RWPE2 (cell line): Measurements from ENCODE around the gene ADPRH.

ENCODE experiments used
- ATAC-seq: fragments of 200-7000 bp; cut with Tn5 transposase; 3 replicates; pipeline ENCODE4 v1.9.1; 2021; ENCODE audit warnings: low read depth
- DNase-seq: peaks from one replicate; pipeline ENCODE4 v3.0.0-alpha.2; 2020; ENCODE audit warnings: low spot score
- H3K27ac ChIP-seq: fragments of 450-650 bp; 2 replicates; pipeline ENCODE4 v1.5.1; 2017; ENCODE audit warnings: mild to moderate bottlenecking; ENCODE audit not compliant: poor library complexity, severe bottlenecking
- H3K27me3 ChIP-seq: fragments of 250-450 bp; sonication (Bioruptor Pico); 2 replicates; pipeline ENCODE4 v1.5.1; 2021; ENCODE audit warnings: mild to moderate bottlenecking, moderate library complexity; ENCODE audit not compliant: insufficient read depth, poor library complexity, severe bottlenecking
- H3K36me3 ChIP-seq: fragments of 250-450 bp; sonication (Bioruptor Pico); 2 replicates; pipeline ENCODE4 v1.5.1; 2020; ENCODE audit warnings: low read depth, mild to moderate bottlenecking, moderate library complexity
- H3K4me1 ChIP-seq: fragments of 250-450 bp; sonication (Bioruptor Pico); 2 replicates; pipeline ENCODE4 v1.5.1; 2021; ENCODE audit warnings: mild to moderate bottlenecking, moderate library complexity; ENCODE audit not compliant: insufficient read depth, poor library complexity, severe bottlenecking
- H3K4me3 ChIP-seq: fragments of 250-450 bp; sonication (Bioruptor Pico); 2 replicates; pipeline ENCODE4 v1.5.1; 2021; ENCODE audit warnings: mild to moderate bottlenecking, moderate library complexity; ENCODE audit not compliant: severe bottlenecking
- H3K9me3 ChIP-seq: fragments of 250-450 bp; sonication (Bioruptor Pico); 2 replicates; pipeline ENCODE4 v1.5.1; 2021; ENCODE audit warnings: mild to moderate bottlenecking, moderate library complexity; ENCODE audit not compliant: severe bottlenecking
- TF ChIP-seq, protein P1 (sequence below): fragments of 450-650 bp; IDR thresholded peaks from one replicate; pipeline ENCODE4 v1.5.1; 2017; ENCODE audit warnings: mild to moderate bottlenecking, moderate library complexity; ENCODE audit not compliant: poor library complexity, severe bottlenecking

Gene ADPRH

DNA sequence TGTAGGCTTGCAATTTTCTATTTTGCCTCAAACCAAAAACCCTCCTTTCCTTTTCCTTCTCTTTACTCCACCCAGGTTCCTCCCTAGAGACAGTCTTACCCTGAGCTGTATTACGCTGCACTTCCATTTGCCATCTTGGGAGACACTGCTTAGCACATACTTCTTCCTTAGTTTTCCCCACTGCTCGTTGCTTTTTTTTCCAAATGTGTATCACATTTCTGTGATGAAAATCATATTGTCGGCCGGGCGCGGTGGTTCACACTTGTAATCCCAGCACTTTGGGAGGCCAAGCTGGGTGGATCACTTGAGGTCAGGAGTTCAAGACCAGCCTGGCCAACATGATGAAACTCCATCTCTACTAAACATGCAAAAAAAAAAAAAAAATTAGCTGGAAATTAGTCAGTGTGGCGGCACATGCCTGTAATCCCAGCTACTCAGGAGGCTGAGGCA lies 51.6 kb downstream of the ADPRH start:
- H3K27ac ChIP-seq: no peak overlapping the region
- ATAC-seq: no peak
- H3K27me3 ChIP-seq: no peaks in the 10 kb centered on the region
- DNase-seq: no peak
- no peak overlapping the region for H3K4me3 ChIP-seq
- no peaks in the 10 kb centered on the region for H3K36me3 ChIP-seq
- no peaks in the 10 kb centered on the region for H3K9me3 ChIP-seq
- TF ChIP-seq, protein P1, sequence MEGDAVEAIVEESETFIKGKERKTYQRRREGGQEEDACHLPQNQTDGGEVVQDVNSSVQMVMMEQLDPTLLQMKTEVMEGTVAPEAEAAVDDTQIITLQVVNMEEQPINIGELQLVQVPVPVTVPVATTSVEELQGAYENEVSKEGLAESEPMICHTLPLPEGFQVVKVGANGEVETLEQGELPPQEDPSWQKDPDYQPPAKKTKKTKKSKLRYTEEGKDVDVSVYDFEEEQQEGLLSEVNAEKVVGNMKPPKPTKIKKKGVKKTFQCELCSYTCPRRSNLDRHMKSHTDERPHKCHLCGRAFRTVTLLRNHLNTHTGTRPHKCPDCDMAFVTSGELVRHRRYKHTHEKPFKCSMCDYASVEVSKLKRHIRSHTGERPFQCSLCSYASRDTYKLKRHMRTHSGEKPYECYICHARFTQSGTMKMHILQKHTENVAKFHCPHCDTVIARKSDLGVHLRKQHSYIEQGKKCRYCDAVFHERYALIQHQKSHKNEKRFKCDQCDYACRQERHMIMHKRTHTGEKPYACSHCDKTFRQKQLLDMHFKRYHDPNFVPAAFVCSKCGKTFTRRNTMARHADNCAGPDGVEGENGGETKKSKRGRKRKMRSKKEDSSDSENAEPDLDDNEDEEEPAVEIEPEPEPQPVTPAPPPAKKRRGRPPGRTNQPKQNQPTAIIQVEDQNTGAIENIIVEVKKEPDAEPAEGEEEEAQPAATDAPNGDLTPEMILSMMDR: no peak
- H3K4me1 ChIP-seq: no peaks in the 10 kb centered on the region

DNA sequence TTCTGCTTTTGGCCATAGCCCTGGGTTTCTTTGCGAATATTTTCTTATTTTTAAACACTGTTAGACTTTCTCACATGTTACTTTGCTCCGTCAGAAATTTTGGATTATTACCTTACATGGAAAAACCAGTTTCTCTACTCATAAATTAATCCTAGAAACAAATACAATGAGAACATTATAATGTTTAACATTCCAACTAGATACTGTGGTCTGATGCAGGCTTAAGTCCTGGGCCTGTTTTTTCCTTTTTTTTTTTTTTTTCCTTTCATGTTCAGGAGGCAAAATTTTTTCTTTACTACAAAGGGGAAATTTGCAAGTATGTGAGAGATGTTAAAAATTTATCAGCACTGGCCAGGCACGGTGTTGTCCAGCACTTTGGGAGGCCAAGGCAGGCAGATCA lies 52.2 kb downstream of the ADPRH start:
- Histone ChIP-seq H3K4me1 (no peaks in the 10 kb centered on the region), H3K4me3 (no peak overlapping the region), H3K36me3 (no peaks in the 10 kb centered on the region), H3K27ac (no peak overlapping the region), H3K27me3 (no peaks in the 10 kb centered on the region), H3K9me3 (no peaks in the 10 kb centered on the region)
- ATAC-seq: no peak
- DNase-seq: no peak
- TF ChIP-seq, protein P1: no peak

DNA sequence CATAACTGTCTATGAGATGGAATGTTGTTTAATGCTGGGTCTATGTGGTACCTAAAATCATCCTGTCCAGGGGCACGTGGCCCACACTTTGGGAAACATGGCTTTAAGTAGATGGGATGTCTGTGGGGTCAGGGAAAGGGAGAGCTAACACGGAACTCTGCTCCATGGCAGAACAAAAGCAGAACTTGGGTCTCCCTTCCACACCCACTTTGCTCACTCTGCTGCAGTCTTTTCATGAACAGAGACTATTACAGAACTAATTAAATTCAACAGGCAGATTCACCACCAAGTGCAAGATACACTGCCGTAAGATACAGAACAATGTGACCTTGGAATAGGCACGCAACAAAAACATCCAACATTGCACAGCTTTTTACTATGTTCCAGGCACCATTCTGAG lies 52.9 kb downstream of the ADPRH start:
- no peaks in the 10 kb centered on the region for H3K4me1 ChIP-seq
- DNase-seq (no peak), ATAC-seq (no peak)
- H3K9me3 ChIP-seq: no peaks in the 10 kb centered on the region
- H3K36me3 ChIP-seq: no peaks in the 10 kb centered on the region
- no peak overlapping the region for H3K27ac ChIP-seq
- TF ChIP-seq, protein P1: no peak
- no peaks in the 10 kb centered on the region for H3K27me3 ChIP-seq
- H3K4me3 ChIP-seq: no peak overlapping the region

DNA sequence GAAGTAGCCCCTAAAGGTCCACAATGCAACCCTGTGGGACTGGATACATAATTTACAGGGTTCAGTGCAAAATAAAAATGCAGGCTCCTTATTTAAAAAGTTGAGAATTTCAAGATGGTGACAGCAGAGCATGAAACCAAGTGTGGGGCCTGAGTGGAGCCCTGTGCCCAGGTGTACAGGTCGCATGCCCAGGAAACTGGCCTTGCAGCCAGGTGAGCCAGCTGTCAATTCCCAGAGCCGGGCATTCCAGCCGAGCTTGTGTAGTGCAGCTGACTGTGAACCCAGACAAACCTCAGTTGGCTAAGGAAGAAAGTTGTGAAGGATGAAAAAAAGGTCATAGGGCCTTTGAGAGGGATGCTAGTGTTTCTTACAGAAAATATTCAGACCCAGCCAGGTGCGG lies 53.5 kb downstream of the ADPRH start:
- H3K27me3 ChIP-seq: no peaks in the 10 kb centered on the region
- TF ChIP-seq, protein P1: no peak
- DNase-seq (no peak), ATAC-seq (no peak)
- no peaks in the 10 kb centered on the region for H3K36me3 ChIP-seq
- no peak overlapping the region for H3K4me3 ChIP-seq
- H3K4me1 ChIP-seq: peaks cover 3% of the 10 kb centered on the region
- no peak overlapping the region for H3K27ac ChIP-seq
- no peaks in the 10 kb centered on the region for H3K9me3 ChIP-seq

DNA sequence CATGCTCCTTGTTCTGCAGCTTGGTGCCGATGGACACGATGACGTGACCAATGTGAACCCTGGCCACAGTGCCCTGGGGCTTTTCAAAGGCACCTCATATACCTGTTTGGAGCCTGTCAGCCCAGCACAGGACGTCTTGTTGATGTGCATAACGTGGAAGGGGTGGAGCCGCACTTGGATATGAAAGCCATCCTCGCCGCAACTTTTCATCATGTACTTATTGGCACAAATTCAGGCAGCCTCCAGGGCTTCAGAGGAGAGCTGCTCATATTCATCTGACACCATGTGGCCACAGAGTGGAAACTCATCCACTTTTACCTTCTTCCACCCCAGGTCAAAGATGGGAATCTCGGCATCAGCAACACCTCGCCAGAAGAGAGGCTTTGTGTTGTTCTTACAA lies 56.4 kb downstream of the ADPRH start:
- Histone ChIP-seq H3K4me1 (peaks cover 19% of the 10 kb centered on the region), H3K36me3 (no peaks in the 10 kb centered on the region), H3K27me3 (no peaks in the 10 kb centered on the region), H3K27ac (no peak overlapping the region), H3K9me3 (no peaks in the 10 kb centered on the region), H3K4me3 (no peak overlapping the region)
- TF ChIP-seq, protein P1: no peak
- no peak for ATAC-seq
- DNase-seq: no peak
